ENCODE results near the gene CPA2.
"Not testable (repeated sequence)": the region's sequence is repeated elsewhere in the genome, so short reads cannot be mapped to it uniquely, and the experiment has no call there.

Gene CPA2

GRCh38 chr7:130319541-130319940 lies 52.9 kb downstream of the CPA2 start:
- DNase-seq: no peak

- DNase-seq: not testable (repeated sequence)
These were observed 55.0 kb downstream of the CPA2 start for GRCh38 chr7:130321542-130322229.

- DNase-seq: no peak
These were observed 56.0 kb downstream of the CPA2 start for GRCh38 chr7:130322615-130323014.

- no peak for DNase-seq
These were observed 57.8 kb downstream of the CPA2 start for GRCh38 chr7:130324306-130324943.

GRCh38 chr7:130329681-130330080 lies 63.0 kb downstream of the CPA2 start:
- no peak for DNase-seq

GRCh38 chr7:130332259-130333053 lies 65.8 kb downstream of the CPA2 start:
- no peak for DNase-seq

- DNase-seq: no peak
These were observed 67.2 kb downstream of the CPA2 start for GRCh38 chr7:130333832-130334231.

- DNase-seq: no peak
These were observed 67.6 kb downstream of the CPA2 start for GRCh38 chr7:130334274-130334673.

- DNase-seq: no peak
These were observed 70.8 kb downstream of the CPA2 start for GRCh38 chr7:130337410-130337971.

GRCh38 chr7:130338233-130338632 lies 71.6 kb downstream of the CPA2 start:
- DNase-seq: no peak
